ENCODE measurements around the gene AKR7A3. TPM values are rescaled to one million over a fixed set of nuclear protein-coding genes. Genes with fewer than 3 reads are reported as not detected.

Gene AKR7A3
- total and polyA plus RNA-seq, 2 of the 4 experiments (the other 2 are of a cell fraction), result 0.18 to 0.62 TPM

- no peak overlapping the region for H2AK9ac ChIP-seq (replicated peaks; ENCODE audit: low read depth, low read length, poor library complexity)
- H3K9me3 ChIP-seq (ENCODE audit: control insufficient read depth, insufficient read depth, low read length), result no peaks in the 10 kb centered on the region
- H2BK5ac ChIP-seq (ENCODE audit: low read depth, low read length, poor library complexity, severe bottlenecking), result no peak overlapping the region
- in situ Hi-C loops (cut with MboI; ENCODE audit: low sequenced_read_pairs), result no loop called here
- H3K27me3 ChIP-seq (ENCODE audit: control insufficient read depth, insufficient read depth, low read length), result no peaks in the 10 kb centered on the region
- H3K9me1 ChIP-seq (ENCODE audit: insufficient read depth, low read length), result peaks cover 41% of the 10 kb centered on the region
- H4K5ac ChIP-seq (ENCODE audit: low read depth, low read length), result no peak overlapping the region
- ATAC-seq (ENCODE audit: low read depth), result no peak
- peaks cover 20% of the 10 kb centered on the region for H3K36me3 ChIP-seq (ENCODE audit: control insufficient read depth, insufficient read depth, low read length)
- no peak overlapping the region for H2BK120ac ChIP-seq (ENCODE audit: low read depth, low read length)
- H3K9ac ChIP-seq (ENCODE audit: low read depth, low read length), result no peak overlapping the region
- intact Hi-C loops (cut with micrococcal nuclease), result no loop called here
- no peak overlapping the region for H4K8ac ChIP-seq (ENCODE audit: low read depth in 2 of 2, low read length in 2 of 2)
- H3K4ac ChIP-seq (ENCODE audit: low read depth, low read length), result no peak overlapping the region
- BruUV-seq (replicated peaks), result no TSS peak
- H2BK15ac ChIP-seq (ENCODE audit: low read depth, low read length), result no peak overlapping the region
- H4K91ac ChIP-seq (ENCODE audit: insufficient read depth, low read depth, low read length), result no peak overlapping the region
- ChIA-PET POLR2A (ENCODE audit: unreplicated experiment) (no interaction called here), CTCF (no interaction called here)
- dilution Hi-C loops (cut with HindIII; ENCODE audit: low sequenced_read_pairs, unreplicated experiment), result no loop called here
- H3K23ac ChIP-seq (ENCODE audit: low read depth, low read length), result no peak overlapping the region
- no peak overlapping the region for H3K56ac ChIP-seq (ENCODE audit: extremely low read depth, insufficient read depth, low read length)
- 0 out of 2 replicates have a peak overlapping the region, but pooled peaks have one; percentile 9 for H3K14ac ChIP-seq (replicated peaks; ENCODE audit: low read depth, low read length)
- H3K79me1 ChIP-seq (ENCODE audit: low read depth in 1 of 2, low read length in 2 of 2), result peaks cover 33 to 82% of the 10 kb centered on the region in 2 experiments
- H4K20me1 ChIP-seq (ENCODE audit: insufficient read depth, low read length), result peaks cover 15% of the 10 kb centered on the region
- H3K4me1 ChIP-seq (ENCODE audit: control insufficient read depth, insufficient read depth, low read length), result peaks cover 16% of the 10 kb centered on the region
- H2AK5ac ChIP-seq (ENCODE audit: low read depth, low read length), result no peak overlapping the region
- WGBS, 2 experiments (ENCODE audit: extremely low coverage in 2 of 2, insufficient read length in 1 of 2), result 82% methylated on average over 2 of the region's 13 CpGs; no CpG with 5 or more reads in 1 of the 2 experiments
- no peak overlapping the region for H3K4me2 ChIP-seq (ENCODE audit: low read depth, low read length)
- no peak for TF ChIP-seq POLR2A (IDR thresholded peaks at IDR 0.05; ENCODE audit: low read depth, low read length)
- no peak for TF ChIP-seq BHLHE40 (IDR thresholded peaks at IDR 0.05; ENCODE audit: low read depth, low read length)
- TF ChIP-seq RAD21 (IDR thresholded peaks at IDR 0.05; ENCODE audit: low read length), result no peak
- H3K18ac ChIP-seq (ENCODE audit: low read depth, low read length), result no peak overlapping the region
- no peak overlapping the region for H3K27ac ChIP-seq (ENCODE audit: insufficient read depth, low read length)
- no peak for DNase-seq
- H2AFZ ChIP-seq (replicated peaks; ENCODE audit: low read length, poor library complexity), result peak overlapping the region; percentile 14
- H2BK20ac ChIP-seq (ENCODE audit: low read depth, low read length), result no peak overlapping the region
- H3K4me3 ChIP-seq (ENCODE audit: insufficient read depth, low read depth, low read length), result no peak overlapping the region
Observed at GRCh38 chr1:19317126-19317910, 28.7 kb upstream of the AKR7A3 start.

All from IMR-90 (cell line).